Measurements from ENCODE around the gene FZR1.
A peak's percentile ranks its signal among the peaks of the same experiment; 100 is the strongest.

The FZR1 gene

DNA sequence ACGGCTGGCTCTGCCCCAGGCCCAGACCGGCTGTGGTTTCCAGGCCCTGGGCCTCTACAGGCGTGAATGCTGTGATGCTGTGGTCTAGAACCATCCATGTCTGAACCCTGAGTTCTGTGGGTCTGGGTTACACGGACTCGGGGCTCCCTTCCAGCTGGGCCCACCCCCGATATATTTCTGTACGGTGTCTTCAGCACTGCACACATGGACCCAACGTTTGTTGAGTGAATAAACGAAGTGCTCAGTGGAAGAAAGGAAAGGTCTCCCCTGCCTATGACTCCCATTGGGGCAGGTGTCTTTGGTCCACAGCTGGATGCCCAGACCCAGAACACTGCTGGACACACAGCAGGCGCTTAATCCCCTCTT, 39.5 kb downstream of the FZR1 start:
- Histone ChIP-seq H3K9me3 (ENCODE audit: control insufficient read depth, low read length) (no peaks in the 10 kb centered on the region), H2BK12ac (ENCODE audit: low read length in 2 of 2) (no peak overlapping the region), H2BK15ac (ENCODE audit: low read depth, poor library complexity, severe bottlenecking) (no peak overlapping the region), H3K4me1 (ENCODE audit: control insufficient read depth, insufficient read depth, low read depth, low read length) (peaks cover 11% of the 10 kb centered on the region), H2AFZ (ENCODE audit: low read depth, low read length) (no peak overlapping the region), H2AK5ac (ENCODE audit: low read length, severe bottlenecking) (no peak overlapping the region), H3K4me3 (ENCODE audit: insufficient read depth in 1 of 2, low read depth in 1 of 2, low read length in 2 of 2) (no peak overlapping the region), H4K91ac (ENCODE audit: low read length) (no peak overlapping the region), H2BK120ac (ENCODE audit: low read depth, low read length) (no peak overlapping the region), H3K18ac (ENCODE audit: low read depth in 1 of 2, low read length in 2 of 2) (no peak overlapping the region), H3K9ac (ENCODE audit: low read length) (no peak overlapping the region), H3K27ac (ENCODE audit: low read length, poor library complexity, severe bottlenecking) (no peak overlapping the region), H3K4ac (ENCODE audit: low read depth in 1 of 2, low read length in 2 of 2) (no peak overlapping the region), H3K27me3 (ENCODE audit: control insufficient read depth in 1 of 2, insufficient read depth in 1 of 2, low read length in 2 of 2) (no peaks in the 10 kb centered on the region), H3K14ac (ENCODE audit: low read length in 2 of 2) (no peak overlapping the region), H3K79me1 (replicated peaks; ENCODE audit: low read length, poor library complexity, severe bottlenecking) (peaks cover 25% of the 10 kb centered on the region), H3K36me3 (ENCODE audit: control insufficient read depth in 1 of 2, insufficient read depth in 2 of 2, low read depth in 1 of 2, low read length in 2 of 2) (peaks cover 27 to 76% of the 10 kb centered on the region in 2 experiments), H2BK5ac (ENCODE audit: low read depth, low read length, poor library complexity, severe bottlenecking) (no peak overlapping the region), H4K8ac (ENCODE audit: low read length) (no peak overlapping the region), H3K23ac (ENCODE audit: low read length in 2 of 2) (no peak overlapping the region), H3K4me2 (ENCODE audit: low read length, poor library complexity, severe bottlenecking) (no peak overlapping the region)
- 87% methylated on average over 10 of the region's 10 CpGs for WGBS
- DNase-seq: no peak

DNA sequence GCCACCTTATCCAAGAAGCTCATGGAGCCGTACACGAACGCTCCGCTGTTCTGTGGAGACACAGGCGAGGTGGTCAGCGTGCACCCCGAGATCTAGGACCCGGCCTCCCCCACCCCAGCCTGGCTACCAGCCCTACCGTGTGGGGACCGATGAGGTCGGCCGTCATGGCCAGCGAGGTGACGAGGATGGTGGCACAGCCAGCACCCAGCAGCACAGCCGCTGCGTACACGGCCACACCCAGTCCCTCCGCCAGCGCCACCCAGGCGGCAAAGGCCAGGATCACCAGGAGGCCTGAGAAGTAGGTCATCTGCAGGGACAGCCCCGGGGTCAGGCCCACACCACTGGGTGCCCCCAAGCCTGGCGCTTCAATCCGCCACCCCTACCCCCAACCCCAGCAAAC, 40.0 kb downstream of the FZR1 start:
- Histone ChIP-seq H3K4me3 (ENCODE audit: insufficient read depth in 1 of 2, low read depth in 1 of 2, low read length in 2 of 2) (no peak overlapping the region), H2BK5ac (ENCODE audit: low read depth, low read length, poor library complexity, severe bottlenecking) (no peak overlapping the region), H3K4me2 (ENCODE audit: low read length, poor library complexity, severe bottlenecking) (no peak overlapping the region), H3K14ac (ENCODE audit: low read length in 2 of 2) (no peak overlapping the region), H2BK120ac (ENCODE audit: low read depth, low read length) (no peak overlapping the region), H2BK15ac (ENCODE audit: low read depth, poor library complexity, severe bottlenecking) (no peak overlapping the region), H3K79me1 (replicated peaks; ENCODE audit: low read length, poor library complexity, severe bottlenecking) (peaks cover 25% of the 10 kb centered on the region), H2AFZ (ENCODE audit: low read depth, low read length) (no peak overlapping the region), H3K27me3 (ENCODE audit: control insufficient read depth in 1 of 2, insufficient read depth in 1 of 2, low read length in 2 of 2) (no peaks in the 10 kb centered on the region), H3K23ac (ENCODE audit: low read length in 2 of 2) (no peak overlapping the region), H2BK12ac (ENCODE audit: low read length in 2 of 2) (no peak overlapping the region), H3K4me1 (ENCODE audit: control insufficient read depth, insufficient read depth, low read depth, low read length) (peaks cover 13% of the 10 kb centered on the region), H3K9ac (ENCODE audit: low read length) (no peak overlapping the region), H4K91ac (ENCODE audit: low read length) (peak overlapping the region; percentile 78), H3K4ac (ENCODE audit: low read depth in 1 of 2, low read length in 2 of 2) (no peak overlapping the region), H3K36me3 (ENCODE audit: control insufficient read depth in 1 of 2, insufficient read depth in 2 of 2, low read depth in 1 of 2, low read length in 2 of 2) (peaks cover 27 to 80% of the 10 kb centered on the region in 2 experiments), H4K8ac (ENCODE audit: low read length) (no peak overlapping the region), H3K27ac (ENCODE audit: low read length, poor library complexity, severe bottlenecking) (no peak overlapping the region), H3K9me3 (ENCODE audit: control insufficient read depth, low read length) (no peaks in the 10 kb centered on the region), H3K18ac (ENCODE audit: low read depth in 1 of 2, low read length in 2 of 2) (no peak overlapping the region), H2AK5ac (ENCODE audit: low read length, severe bottlenecking) (no peak overlapping the region)
- DNase-seq: no peak
- 97% methylated on average over 23 of the region's 23 CpGs for WGBS

DNA sequence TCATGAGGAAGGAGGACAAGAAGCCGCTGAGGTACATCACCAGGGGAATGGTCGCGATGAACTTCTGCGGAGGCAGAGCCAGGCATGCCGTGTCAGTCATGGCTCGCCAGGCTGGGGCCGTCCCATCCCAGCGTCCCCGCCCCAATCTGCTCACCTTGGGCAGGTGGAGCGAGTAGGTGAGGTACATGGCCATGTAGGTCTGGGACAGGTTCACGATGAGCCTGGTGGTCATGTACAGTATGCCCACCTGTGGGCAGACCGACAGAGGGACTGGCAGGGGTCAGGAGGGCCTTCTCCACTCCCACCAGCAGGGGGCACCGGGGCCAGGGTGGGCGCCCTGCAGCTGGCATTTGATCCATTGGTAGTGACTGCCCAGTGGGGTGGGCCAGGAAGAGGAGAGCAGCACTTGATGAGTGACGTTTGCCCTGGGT, 41.2 kb downstream of the FZR1 start:
- Histone ChIP-seq H2BK15ac (ENCODE audit: low read depth, poor library complexity, severe bottlenecking) (no peak overlapping the region), H3K4me1 (ENCODE audit: control insufficient read depth, insufficient read depth, low read depth, low read length) (peaks cover 18% of the 10 kb centered on the region), H3K36me3 (ENCODE audit: control insufficient read depth in 1 of 2, insufficient read depth in 2 of 2, low read depth in 1 of 2, low read length in 2 of 2) (peaks cover 27 to 89% of the 10 kb centered on the region in 2 experiments), H4K91ac (ENCODE audit: low read length) (no peak overlapping the region), H2BK5ac (ENCODE audit: low read depth, low read length, poor library complexity, severe bottlenecking) (no peak overlapping the region), H3K4me2 (ENCODE audit: low read length, poor library complexity, severe bottlenecking) (no peak overlapping the region), H4K8ac (ENCODE audit: low read length) (no peak overlapping the region), H2BK12ac (ENCODE audit: low read length in 2 of 2) (no peak overlapping the region), H3K27me3 (ENCODE audit: control insufficient read depth in 1 of 2, insufficient read depth in 1 of 2, low read length in 2 of 2) (no peaks in the 10 kb centered on the region), H3K18ac (ENCODE audit: low read depth in 1 of 2, low read length in 2 of 2) (no peak overlapping the region), H3K9ac (ENCODE audit: low read length) (no peak overlapping the region), H3K79me1 (replicated peaks; ENCODE audit: low read length, poor library complexity, severe bottlenecking) (peaks cover 27% of the 10 kb centered on the region), H3K27ac (ENCODE audit: low read length, poor library complexity, severe bottlenecking) (no peak overlapping the region), H3K14ac (ENCODE audit: low read length in 2 of 2) (no peak overlapping the region), H3K4ac (ENCODE audit: low read depth in 1 of 2, low read length in 2 of 2) (no peak overlapping the region), H2AK5ac (ENCODE audit: low read length, severe bottlenecking) (no peak overlapping the region), H3K4me3 (ENCODE audit: insufficient read depth in 1 of 2, low read depth in 1 of 2, low read length in 2 of 2) (peak overlapping the region in 1 of 2 experiments; percentile 0), H3K23ac (ENCODE audit: low read length in 2 of 2) (no peak overlapping the region), H2BK120ac (ENCODE audit: low read depth, low read length) (no peak overlapping the region), H2AFZ (ENCODE audit: low read depth, low read length) (no peak overlapping the region), H3K9me3 (ENCODE audit: control insufficient read depth, low read length) (no peaks in the 10 kb centered on the region)
- 94% methylated on average over 15 of the region's 15 CpGs for WGBS
- no peak for DNase-seq

GRCh38 chr19:3547767-3548282, 41.7 kb downstream of the FZR1 start:
- H2BK15ac ChIP-seq (ENCODE audit: low read depth, poor library complexity, severe bottlenecking): no peak overlapping the region
- peaks cover 27% of the 10 kb centered on the region for H3K79me1 ChIP-seq (replicated peaks; ENCODE audit: low read length, poor library complexity, severe bottlenecking)
- H3K14ac ChIP-seq (ENCODE audit: low read length in 2 of 2): no peak overlapping the region
- H3K36me3 ChIP-seq (ENCODE audit: control insufficient read depth in 1 of 2, insufficient read depth in 2 of 2, low read depth in 1 of 2, low read length in 2 of 2): peaks cover 27 to 85% of the 10 kb centered on the region in 2 experiments
- DNase-seq: no peak
- no peak overlapping the region for H4K8ac ChIP-seq (ENCODE audit: low read length)
- no peak overlapping the region for H2BK5ac ChIP-seq (ENCODE audit: low read depth, low read length, poor library complexity, severe bottlenecking)
- H2BK12ac ChIP-seq (ENCODE audit: low read length in 2 of 2): no peak overlapping the region
- no peak overlapping the region for H2BK120ac ChIP-seq (ENCODE audit: low read depth, low read length)
- H3K9me3 ChIP-seq (ENCODE audit: control insufficient read depth, low read length): no peaks in the 10 kb centered on the region
- H3K4ac ChIP-seq (ENCODE audit: low read depth in 1 of 2, low read length in 2 of 2): no peak overlapping the region
- H3K4me2 ChIP-seq (ENCODE audit: low read length, poor library complexity, severe bottlenecking): no peak overlapping the region
- no peak overlapping the region for H2AK5ac ChIP-seq (ENCODE audit: low read length, severe bottlenecking)
- H2AFZ ChIP-seq (ENCODE audit: low read depth, low read length): no peak overlapping the region
- H3K23ac ChIP-seq (ENCODE audit: low read length in 2 of 2): no peak overlapping the region
- no peak overlapping the region for H3K4me3 ChIP-seq (ENCODE audit: insufficient read depth in 1 of 2, low read depth in 1 of 2, low read length in 2 of 2)
- H3K18ac ChIP-seq (ENCODE audit: low read depth in 1 of 2, low read length in 2 of 2): no peak overlapping the region
- no peaks in the 10 kb centered on the region for H3K27me3 ChIP-seq (ENCODE audit: control insufficient read depth in 1 of 2, insufficient read depth in 1 of 2, low read length in 2 of 2)
- WGBS: 95% methylated on average over 36 of the region's 36 CpGs
- H3K27ac ChIP-seq (ENCODE audit: low read length, poor library complexity, severe bottlenecking): no peak overlapping the region
- H3K4me1 ChIP-seq (ENCODE audit: control insufficient read depth, insufficient read depth, low read depth, low read length): peaks cover 22% of the 10 kb centered on the region
- H3K9ac ChIP-seq (ENCODE audit: low read length): no peak overlapping the region
- no peak overlapping the region for H4K91ac ChIP-seq (ENCODE audit: low read length)
